GM19351 (cell line): Measurements from ENCODE around the gene CATSPERD.

Experiments
- ATAC-seq: cut with Tn5 transposase; IDR thresholded peaks from one replicate; pipeline ENCODE4 v1.9.1; 2021; ENCODE audit warnings: mild to moderate bottlenecking, moderate library complexity; ENCODE audit not compliant: unreplicated experiment

CATSPERD gene, protein sequence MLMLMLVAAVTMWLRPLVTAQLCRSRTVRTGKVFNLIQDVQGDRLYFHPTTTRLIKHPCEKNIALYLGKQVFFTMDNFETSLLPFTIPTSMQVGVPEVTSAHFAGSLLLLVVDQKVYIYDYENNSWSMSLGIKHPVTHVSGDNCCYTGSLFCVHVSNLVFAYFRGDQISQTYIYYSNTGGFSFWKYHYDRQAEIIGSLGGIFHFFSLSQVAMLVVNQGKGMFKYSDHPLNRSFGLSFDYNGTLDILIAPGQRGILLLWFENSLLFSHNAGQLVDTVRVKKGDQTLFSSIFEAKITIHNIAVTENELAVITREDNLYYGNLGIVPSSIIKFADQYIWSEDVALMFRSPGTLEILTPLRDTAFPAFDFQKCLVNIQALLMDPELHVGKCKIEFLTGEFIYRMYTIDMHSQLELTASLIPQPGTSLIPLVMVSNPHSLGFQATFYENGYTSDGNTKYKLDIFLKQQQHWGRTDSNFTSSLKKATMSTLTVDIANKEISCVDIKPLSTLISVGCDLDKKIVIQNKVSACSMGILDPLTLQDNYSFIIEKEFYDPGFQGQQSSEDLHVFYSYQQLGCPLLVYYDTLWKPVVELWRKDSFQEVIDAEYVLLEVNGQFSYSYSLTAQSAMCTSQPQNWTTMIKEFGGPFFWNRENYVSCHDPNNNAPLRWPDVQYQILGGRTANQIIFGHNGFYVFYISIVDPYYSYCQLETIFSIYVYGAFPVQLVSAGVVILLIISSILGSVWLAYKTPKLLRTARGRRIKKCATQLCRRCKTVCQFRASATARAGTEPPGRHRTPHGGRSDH

DNA sequence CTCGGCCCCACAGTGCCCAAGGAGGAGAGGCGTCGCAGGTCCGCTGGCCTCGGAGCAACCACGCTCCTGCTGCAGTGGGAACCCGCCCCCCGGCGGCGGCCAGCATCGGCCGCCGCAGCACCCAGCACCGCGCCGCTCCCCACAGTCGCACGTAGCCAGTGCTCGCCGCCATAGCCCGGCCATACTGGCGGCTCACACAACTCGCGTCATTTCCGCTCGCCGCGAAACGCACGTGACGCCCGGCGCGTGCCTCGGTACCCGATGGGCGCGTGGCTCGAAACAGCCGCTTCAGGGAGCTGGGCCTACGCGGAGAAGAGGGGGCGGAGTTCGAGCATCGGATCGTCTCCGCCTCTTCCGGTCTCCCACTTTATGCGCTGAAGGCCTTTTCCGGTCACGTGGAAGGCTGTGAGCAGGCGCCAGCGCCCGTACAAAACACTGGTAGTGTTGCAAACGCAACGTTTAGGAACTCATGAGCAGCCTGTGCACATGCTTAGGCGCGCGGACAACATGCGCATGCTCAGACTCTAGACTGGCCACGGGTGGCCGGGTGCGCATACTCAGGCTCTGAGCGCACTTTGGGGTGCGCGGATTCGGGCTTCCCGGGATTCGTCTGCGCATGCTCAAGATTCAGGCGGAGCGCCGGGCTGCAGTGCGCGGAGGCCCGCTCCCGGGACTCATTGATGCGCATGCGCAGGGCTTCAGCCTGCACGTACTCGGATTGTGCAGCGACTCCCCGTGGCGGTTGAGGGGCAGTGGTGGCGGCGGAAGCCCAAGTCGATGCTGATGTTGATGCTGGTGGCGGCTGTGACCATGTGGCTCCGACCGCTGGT is at the start of gene CATSPERD, which contains the start of gene LONP1:
TSS of gene CATSPERD (plus strand) at position 677 of the 830 bp plus-strand sequence. CDS start at position 778, 101 bp downstream.
TSS of gene LONP1 (minus strand) at position 186 of the 830 bp plus-strand sequence. CDS start at position 172, 14 bp downstream.
- ATAC-seq = peak; percentile 86

DNA sequence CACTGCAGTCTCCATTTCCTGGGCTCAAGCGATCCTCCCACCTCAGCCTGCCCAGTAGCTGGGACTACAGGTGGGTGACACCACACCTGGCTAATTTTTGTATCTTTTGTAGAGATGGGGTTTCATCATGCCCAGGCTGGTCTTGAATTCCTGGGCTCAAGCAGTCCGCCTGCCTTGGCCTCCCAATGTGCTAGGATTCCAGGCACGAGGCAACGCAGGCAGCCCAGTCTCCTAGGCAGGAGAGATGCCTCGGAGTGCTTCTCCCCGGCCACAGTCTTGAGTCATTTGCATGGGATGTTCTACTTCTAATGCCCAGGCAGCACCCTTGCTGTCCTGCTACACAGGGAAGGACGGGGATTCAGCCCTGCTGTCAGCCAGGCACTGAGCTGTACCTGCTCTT is 48.8 kb upstream of the CATSPERD start:
- ATAC-seq = no peak

DNA sequence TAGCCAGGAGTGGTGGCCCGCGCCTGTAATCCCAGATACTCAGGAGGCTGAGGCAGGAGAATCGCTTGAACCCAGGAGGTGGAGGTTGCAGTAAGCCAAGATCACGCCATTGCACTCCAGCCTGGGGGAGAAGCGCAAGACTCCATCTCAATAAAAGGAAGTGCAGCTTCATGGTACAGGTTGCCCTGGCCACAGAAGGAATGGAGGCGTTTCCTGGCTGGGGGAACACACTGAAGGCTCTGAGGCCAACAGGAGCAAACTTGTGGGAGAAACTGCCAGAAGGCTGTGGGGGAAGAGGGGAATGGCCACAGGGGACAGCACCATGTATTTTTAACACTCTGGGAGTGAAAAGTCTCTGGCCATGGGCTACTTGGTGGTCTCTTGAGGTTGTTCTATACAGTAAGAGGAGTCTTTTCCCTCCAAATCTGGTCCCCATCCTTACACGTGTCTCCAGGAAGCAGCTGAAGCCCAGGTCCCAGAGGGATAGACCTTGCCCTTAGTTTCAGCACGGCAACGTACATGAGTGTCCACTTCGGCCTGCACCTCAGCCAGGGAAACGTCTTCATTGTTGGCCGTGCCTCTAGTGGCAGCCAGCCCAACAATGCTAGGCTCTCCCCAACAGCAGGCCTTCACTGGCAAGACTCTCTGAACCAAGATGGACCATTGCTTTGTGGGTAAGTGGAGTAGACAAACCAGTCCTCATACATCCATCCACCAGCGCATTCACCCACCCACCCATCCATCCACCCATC is 47.6 kb upstream of the CATSPERD start:
- no peak for ATAC-seq

DNA sequence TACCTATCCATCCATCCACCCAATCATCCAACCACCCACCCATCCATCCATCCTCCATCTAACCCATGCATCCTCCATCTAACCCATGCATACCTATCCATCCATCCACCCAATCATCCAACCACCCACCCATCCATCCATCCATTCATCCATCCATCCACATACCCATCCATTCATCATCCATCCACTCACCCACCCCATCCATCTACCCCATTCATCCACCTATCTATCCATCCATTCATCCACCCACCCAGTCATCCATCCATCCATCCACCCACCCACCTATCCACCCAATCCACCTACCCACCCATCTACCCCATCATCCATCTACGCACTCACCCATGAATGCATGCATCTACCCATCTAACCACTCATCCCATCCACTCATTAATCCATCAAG is 46.7 kb upstream of the CATSPERD start:
- no peak for ATAC-seq

DNA sequence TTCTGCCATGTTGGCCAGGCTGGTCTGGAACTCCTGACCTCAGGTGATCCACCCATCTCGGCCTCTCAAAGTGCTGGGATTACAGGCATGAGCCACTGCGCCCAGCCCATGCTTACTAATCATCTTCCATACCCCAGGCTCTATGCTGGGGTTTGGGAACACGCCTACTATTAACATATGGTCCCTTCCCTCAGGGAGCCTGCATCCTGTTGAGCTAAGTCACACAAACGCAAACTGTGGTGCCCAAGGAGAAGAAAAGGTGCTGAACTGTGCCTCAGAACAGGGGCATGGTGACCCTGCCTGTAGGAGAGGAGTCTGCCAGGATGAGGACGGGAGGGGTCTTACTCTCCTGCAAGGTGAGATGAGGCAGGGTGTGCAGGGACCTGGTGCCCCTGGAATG is 45.7 kb upstream of the CATSPERD start:
- no peak for ATAC-seq

DNA sequence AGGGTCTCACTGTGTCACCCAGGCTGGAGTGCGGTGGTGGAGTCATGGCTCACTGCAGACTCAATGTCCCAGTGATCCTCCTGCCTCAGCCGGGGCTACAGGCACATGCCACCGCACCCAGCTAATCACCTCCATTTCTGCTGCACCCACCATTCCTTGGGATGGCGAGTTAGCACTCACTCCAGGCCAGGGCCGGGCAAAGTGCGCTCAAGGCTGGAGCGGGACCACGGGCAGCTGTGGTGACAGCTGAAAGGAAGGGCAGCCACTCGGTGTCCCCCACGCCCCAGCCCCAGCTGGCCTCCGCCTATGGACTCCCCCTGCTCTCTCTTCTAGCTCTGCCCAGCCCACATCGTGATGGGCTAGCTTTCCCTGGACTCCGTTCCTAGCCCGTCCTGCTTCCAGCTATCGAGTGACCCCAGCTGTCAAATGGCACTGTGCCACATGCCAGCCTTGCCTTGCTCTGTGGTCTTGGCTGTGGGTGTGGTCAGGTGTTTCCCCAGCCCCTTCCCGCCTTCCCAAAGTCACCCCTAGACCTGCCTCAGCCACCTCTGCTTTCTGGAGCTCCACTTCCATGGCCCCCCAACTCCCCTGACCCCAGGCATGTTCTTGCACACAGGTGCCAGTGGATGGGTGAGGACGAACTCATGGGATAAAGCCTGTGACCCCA is 44.2 kb upstream of the CATSPERD start:
- ATAC-seq = no peak

DNA sequence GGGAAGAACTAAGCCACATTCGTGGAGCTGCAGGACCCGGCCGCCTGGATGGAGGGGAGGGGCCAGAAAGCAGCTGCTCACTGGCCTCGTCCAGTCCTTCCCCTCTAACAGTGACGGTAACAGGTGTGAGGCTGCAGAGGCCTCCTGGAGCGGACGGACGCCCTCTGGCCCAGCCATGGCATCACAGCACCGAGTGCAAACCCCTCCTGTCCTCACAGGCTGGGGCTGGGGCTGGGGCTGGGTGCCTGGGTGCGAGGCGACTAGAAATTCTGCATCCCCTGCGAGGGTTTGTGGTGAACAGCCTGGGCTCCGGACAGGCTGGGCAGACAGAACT is 43.7 kb upstream of the CATSPERD start:
- ATAC-seq = no peak

DNA sequence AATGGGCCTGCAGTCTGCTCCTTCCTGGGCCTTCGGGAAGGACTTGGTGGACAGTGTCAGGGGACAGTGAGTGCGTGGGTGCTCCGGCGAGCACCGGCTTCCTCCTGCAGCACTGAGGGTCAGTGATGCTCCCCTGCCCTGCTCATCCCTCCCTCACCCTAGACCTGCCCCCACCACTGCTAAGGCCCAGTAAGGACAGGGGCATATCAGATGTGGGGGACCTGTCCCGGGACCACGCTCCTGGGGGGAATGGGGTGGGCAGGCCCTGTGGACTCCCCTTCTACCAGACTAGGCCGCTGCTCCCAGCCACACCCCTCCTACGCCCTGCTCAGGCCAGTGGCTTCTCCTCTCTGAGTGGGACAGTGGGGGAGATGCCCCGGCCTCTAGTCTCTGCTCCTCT is 43.3 kb upstream of the CATSPERD start:
- ATAC-seq = no peak

DNA sequence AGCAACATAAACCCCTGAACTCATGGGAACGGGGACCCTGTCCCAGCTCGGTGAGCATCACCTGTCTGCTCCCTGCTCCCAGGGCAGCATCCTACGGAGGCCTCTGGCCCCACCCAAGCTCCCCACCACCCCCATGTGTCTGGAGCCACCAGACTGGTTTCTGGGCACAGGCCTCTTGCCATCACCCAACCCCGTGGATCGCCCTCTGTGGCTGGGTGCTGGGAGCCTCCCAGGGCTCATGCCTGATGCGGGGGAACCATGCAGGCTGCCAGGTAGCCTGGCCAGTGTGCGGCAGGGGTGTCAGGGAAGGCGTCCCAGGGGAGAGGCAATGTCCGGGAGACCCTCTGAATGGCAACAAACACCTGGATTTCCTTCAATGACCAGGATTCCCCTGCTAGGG is 42.9 kb upstream of the CATSPERD start:
- no peak for ATAC-seq

DNA sequence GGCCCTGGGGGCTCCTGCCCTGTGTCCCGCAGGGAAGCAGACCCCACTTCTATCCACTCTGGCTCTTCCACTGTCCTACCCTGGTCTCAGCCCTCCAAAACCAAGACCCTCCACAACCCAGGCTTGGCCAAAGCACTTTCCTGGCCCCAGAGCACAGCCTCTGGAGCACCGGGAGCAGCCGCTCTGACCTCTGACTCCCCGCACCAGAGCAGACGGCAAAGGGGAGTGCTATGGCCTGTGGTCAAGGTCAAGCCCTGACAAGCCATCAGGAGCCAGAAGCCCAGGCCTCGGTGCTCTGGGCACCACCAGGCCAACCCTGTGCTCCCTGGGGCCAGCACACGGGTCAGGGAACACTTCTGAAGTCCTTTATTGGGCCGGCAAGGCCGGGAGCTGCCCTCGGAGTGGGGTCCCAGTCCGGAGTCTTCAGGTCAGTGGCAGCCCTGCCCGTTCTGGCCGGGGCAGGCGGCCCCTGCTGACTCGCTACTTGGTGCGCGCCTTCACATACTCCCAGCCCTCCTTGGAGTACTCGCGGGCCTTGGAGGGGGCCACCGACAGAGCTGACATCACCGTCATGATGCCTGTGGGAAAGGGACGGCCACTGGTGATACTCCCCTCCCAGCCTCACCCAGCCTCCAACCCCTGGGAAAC is 42.2 kb upstream of the CATSPERD start:
- no peak for ATAC-seq

DNA sequence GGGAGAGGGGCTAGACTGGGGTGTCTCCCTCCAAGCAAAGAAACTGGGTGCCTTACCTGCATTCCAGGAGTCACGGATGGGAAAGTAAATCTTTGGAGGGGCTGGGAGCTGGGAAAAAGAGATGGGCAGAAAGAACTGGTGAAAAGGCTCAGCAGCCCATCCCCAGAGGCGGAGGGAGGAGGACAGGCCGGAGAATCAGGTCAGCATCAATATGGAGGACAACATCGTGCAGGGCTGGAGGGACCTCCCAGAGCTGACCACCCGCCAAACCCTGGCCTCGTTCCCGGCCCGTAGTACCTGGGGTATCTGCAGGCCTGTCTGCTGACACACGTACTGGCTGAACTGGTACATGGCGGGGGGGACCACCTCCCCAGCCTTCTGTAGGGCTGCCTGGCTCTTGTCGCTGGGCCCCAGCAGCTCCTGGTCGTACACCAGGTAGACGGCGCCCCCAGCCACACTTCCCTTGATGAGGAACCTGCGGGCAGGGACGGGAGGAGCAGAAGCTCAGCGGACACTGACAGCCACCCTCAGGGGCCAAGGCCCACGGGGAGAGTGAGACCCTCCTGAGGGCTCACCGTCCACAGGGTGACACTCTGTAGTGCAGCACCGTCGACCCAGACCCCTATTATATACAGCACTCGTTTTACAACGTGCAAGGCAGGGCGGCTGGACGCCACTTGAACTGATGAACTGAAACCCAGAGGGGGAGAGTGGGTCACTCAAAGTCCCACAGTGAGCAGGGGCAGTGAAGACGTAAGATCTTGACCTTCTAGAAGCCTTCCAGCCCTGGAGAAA is 41.0 kb upstream of the CATSPERD start:
- no peak for ATAC-seq

DNA sequence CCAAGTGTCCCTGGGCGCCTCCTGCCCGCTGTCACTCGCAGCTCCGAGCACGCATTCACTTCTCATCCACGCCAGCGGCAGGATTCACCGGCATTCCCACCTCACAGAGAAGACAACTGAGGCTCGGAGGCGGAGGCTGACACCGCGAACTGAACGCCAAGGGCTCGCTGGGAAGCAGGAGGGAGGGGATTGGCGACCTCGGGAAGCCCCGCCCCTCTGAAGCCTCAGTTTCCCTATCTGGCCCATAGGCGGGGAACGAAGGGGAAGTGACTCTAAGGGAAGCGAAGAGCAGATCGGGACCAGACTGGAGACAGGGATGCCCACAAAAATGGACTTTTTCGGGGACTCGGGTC is 40.4 kb upstream of the CATSPERD start:
- no peak for ATAC-seq

DNA sequence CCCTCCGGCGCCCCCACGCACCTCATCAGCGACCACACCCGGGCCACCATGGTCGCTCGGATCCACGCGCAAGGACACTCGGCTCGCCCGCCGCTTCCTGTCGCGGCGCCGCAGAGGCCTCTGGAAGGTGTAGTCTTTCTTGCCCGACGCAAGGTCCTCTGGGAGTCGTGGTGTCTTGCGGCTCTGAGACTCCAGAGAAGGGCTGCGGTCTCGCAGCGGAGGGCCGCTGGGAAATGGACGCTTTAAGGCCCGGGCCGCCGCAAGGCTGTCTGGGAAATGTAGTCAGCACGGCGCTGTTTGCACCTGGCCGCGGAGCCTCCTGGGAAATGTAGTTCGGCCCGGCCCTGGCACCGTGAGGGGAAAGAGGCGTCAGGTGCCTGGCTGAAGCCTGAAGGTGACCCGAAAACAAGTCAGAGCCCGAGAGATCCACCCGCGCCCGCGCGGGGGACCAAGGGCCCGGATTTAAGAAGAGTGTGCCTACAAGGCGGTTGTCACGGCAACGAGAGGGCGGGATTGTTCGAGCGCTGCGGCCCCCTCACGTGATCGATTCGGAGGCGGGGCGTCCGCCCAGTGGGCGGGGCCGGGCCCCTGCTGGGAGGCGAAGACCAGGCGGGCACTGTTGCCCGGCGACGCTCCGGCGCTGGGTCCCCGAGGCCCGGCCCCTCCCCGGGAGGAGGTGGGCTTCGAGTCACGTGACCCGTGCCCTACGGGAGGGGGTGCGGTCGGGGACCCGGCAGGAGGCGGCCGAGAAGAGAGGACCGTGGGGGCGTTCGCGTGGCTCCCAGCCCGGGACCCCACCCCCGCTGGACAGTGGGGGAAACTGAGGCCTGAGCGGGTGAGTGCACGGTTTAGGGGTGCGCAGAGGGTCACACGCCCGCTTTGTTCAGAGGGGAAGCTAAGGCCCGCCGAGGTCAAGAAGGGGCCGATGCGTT is 39.7 kb upstream of the CATSPERD start, which contains the start of the genes HSD11B1L and MICOS13:
TSS of gene HSD11B1L (plus strand) at position 591 of the 932 bp plus-strand sequence. CDS start 3,806 bp downstream, outside the sequence.
TSS of gene MICOS13 (minus strand) at position 80 of the 932 bp plus-strand sequence. CDS start at position 50, 30 bp downstream.
- ATAC-seq = peak; percentile 88

DNA sequence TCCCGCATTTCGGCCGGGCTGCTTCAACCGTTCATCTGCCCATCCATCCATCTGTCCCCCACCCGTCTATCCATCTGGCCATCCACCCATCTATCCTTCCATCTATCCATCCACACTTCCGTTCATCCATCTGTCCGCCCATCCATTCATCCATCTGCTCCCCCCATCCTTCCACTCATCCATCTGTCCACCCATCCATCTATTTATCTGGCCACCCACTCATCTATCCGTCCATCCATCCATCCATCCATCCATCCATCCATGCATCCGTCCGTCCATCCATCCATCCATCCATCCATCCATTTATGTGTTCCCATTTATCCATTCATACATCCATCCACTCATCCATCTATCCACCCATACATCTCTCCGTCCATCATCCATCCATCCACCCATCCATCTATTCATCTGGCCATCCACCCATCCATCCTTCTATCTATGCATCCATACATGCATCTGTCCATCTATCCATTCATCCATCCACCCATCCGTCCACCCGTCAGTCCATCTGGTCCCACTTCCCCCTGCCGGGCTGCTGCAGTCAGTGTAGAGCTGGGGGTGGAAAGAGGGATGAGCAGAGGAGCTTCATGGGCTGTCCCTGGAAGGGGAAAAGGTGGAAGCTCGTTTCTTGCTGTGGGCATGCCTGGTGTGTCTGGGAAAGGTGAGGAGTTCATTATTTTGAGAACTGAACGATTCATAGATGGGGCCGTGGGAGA is 38.9 kb upstream of the CATSPERD start:
- no peak for ATAC-seq

DNA sequence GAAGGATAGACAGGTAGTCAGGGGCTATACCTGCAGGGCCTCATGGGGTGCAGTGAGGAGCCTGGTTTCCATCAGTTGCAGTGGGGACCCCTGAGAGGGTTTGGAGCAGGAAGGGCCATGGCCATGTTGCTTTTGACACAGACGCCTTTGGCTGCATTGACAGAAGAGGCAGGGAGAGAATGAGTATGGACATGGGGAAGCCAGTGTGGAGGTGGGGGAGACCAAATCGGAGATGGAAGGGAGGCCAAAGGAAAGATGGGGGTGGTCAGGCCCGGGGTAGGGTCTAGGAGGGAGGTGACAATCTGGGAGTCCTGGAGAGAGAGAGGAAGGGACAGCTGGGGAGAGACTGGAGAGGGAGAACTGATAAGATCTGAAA is 38.3 kb upstream of the CATSPERD start:
- no peak for ATAC-seq

DNA sequence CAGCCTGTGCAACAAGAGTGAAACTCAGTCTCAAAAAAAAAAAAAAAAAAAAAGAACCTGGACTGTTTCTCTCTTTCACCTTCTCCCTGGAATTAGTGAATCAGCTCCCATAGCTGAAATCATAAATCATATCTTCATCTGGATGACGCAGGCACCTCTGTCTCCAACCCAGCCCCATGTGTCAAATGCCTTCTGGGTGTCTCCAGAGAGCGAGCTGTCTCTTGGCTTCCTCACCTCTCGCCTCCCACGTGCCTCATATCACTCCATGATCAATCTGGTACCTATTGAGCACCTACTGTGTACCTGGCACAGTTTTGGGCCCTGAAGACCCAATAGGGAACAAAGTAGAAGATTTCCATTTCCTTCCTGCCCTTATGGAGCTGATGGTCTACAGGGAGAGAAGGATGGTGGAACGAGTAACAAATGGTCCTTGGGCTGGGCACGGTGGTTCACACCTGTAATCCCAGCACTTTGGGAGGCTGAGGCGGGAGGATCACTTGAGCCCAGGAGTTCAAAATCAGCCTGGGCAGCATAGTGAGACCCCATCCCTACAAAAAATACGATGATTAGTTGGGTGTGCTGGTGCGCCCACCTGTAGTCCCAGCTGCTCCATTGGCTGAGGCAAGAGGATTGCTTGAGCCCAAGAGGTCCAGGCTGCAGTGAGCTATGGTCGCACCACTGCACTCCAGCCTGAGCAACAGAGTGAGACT is 37.1 kb upstream of the CATSPERD start:
- ATAC-seq = no peak
